H1 (cell line): Measurements from ENCODE around the gene EFCAB6. TPM values are rescaled to one million over a fixed set of nuclear protein-coding genes. Genes with fewer than 3 reads are reported as not detected.

ENCODE experiments used
- BRCA1 ChIP-seq: IDR thresholded peaks from 2 replicates; pipeline ENCODE4 v1.6.1; 2012; ENCODE audit warnings: low read depth, low read length, improper control_type of control experiment
- CEBPB ChIP-seq: IDR thresholded peaks from 2 replicates; pipeline ENCODE4 v1.6.1; 2012; ENCODE audit warnings: low read depth, low read length
- JUND ChIP-seq: IDR thresholded peaks from 2 replicates; pipeline ENCODE4 v1.6.1; 2011; ENCODE audit warnings: mild to moderate bottlenecking, improper control_type of control experiment, low read length
- POU5F1 ChIP-seq: IDR thresholded peaks from 2 replicates; pipeline ENCODE4 v1.6.1; 2011; ENCODE audit warnings: low read depth, mild to moderate bottlenecking, low read length, moderate library complexity
- RBBP5 ChIP-seq: IDR thresholded peaks from 2 replicates; pipeline ENCODE4 v1.7.1; 2012; ENCODE audit warnings: low read depth, mild to moderate bottlenecking, inconsistent platforms, low read length, moderate library complexity, borderline replicate concordance
- SIRT6 ChIP-seq: IDR thresholded peaks from one replicate; pipeline ENCODE4 v1.7.1; 2012; ENCODE audit warnings: low read length, inconsistent platforms
- TBP ChIP-seq: IDR thresholded peaks from 2 replicates; pipeline ENCODE4 v1.6.1; 2011; ENCODE audit warnings: low read depth, low read length, improper control_type of control experiment
- TEAD4 ChIP-seq: IDR thresholded peaks from 2 replicates; pipeline ENCODE4 v1.6.1; 2012; ENCODE audit warnings: low read depth, low read length, inconsistent platforms, mixed read lengths
- polyA plus RNA-seq, 7 experiments: library from polyadenylated mRNA; depleted of rRNA in 3 of 7; stranded (reverse) in 5 of 7; unstranded in 2 of 7; fragments of >200 nt in 5 of 7; fragments of 200-250 nt in 2 of 7; gene quantifications; 1 replicate in 5 of 7; 2 replicates in 1 of 7; 4 replicates in 1 of 7; pipeline versions ENCODE4 v1.2.1 to v1.2.3, GENCODE V29; 2011 to 2013; ENCODE audit warnings: missing spikeins in 2 of 7, mixed read lengths in 2 of 7
- total RNA-seq: library from RNA; stranded (reverse); fragmentation: NEBNext Ultra II Directional; extraction: Animal tissue kit (Norgen Biotek cat#: 25700); gene quantifications from 2 replicates; pipeline ENCODE4 v1.2.1, GENCODE V29; 2021
- TF ChIP-seq, protein P1 (sequence below): fragments of 300-600 bp; sonication (generic); IDR thresholded peaks from 2 replicates; pipeline ENCODE4 v1.7.1; 2012; ENCODE audit warnings: low read length, moderate library complexity, mild to moderate bottlenecking, inconsistent platforms; ENCODE audit not compliant: insufficient replicate concordance
- TF ChIP-seq, protein P2 (sequence below): IDR thresholded peaks from 2 replicates; pipeline ENCODE4 v1.6.1; 2011; ENCODE audit warnings: low read depth, mild to moderate bottlenecking, low read length; ENCODE audit not compliant: insufficient read depth

EFCAB6 gene
- total and polyA plus RNA-seq, 2 of the 8 experiments (the other 6 are each of a cell fraction or from before 2014, with no cell fraction given) = 0.32 to 1.7 TPM

DNA sequence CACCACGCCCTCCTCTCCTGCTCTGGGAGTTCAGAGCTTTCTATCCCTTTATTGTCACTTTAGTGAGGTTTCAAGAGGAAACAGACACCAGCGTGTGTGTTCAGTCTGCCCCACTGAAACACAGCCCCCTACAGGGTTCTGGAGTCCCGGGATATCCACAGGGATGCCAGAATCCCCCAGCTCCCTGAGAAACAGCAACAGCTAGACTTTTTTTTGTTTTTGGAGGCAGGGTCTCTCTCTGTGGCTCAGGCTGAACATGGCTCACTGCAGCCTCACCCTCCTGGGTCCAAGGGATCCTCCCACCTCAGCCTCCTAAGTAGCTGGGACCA, 39.8 kb upstream of the EFCAB6 start (continued):
- TF ChIP-seq, protein P1, sequence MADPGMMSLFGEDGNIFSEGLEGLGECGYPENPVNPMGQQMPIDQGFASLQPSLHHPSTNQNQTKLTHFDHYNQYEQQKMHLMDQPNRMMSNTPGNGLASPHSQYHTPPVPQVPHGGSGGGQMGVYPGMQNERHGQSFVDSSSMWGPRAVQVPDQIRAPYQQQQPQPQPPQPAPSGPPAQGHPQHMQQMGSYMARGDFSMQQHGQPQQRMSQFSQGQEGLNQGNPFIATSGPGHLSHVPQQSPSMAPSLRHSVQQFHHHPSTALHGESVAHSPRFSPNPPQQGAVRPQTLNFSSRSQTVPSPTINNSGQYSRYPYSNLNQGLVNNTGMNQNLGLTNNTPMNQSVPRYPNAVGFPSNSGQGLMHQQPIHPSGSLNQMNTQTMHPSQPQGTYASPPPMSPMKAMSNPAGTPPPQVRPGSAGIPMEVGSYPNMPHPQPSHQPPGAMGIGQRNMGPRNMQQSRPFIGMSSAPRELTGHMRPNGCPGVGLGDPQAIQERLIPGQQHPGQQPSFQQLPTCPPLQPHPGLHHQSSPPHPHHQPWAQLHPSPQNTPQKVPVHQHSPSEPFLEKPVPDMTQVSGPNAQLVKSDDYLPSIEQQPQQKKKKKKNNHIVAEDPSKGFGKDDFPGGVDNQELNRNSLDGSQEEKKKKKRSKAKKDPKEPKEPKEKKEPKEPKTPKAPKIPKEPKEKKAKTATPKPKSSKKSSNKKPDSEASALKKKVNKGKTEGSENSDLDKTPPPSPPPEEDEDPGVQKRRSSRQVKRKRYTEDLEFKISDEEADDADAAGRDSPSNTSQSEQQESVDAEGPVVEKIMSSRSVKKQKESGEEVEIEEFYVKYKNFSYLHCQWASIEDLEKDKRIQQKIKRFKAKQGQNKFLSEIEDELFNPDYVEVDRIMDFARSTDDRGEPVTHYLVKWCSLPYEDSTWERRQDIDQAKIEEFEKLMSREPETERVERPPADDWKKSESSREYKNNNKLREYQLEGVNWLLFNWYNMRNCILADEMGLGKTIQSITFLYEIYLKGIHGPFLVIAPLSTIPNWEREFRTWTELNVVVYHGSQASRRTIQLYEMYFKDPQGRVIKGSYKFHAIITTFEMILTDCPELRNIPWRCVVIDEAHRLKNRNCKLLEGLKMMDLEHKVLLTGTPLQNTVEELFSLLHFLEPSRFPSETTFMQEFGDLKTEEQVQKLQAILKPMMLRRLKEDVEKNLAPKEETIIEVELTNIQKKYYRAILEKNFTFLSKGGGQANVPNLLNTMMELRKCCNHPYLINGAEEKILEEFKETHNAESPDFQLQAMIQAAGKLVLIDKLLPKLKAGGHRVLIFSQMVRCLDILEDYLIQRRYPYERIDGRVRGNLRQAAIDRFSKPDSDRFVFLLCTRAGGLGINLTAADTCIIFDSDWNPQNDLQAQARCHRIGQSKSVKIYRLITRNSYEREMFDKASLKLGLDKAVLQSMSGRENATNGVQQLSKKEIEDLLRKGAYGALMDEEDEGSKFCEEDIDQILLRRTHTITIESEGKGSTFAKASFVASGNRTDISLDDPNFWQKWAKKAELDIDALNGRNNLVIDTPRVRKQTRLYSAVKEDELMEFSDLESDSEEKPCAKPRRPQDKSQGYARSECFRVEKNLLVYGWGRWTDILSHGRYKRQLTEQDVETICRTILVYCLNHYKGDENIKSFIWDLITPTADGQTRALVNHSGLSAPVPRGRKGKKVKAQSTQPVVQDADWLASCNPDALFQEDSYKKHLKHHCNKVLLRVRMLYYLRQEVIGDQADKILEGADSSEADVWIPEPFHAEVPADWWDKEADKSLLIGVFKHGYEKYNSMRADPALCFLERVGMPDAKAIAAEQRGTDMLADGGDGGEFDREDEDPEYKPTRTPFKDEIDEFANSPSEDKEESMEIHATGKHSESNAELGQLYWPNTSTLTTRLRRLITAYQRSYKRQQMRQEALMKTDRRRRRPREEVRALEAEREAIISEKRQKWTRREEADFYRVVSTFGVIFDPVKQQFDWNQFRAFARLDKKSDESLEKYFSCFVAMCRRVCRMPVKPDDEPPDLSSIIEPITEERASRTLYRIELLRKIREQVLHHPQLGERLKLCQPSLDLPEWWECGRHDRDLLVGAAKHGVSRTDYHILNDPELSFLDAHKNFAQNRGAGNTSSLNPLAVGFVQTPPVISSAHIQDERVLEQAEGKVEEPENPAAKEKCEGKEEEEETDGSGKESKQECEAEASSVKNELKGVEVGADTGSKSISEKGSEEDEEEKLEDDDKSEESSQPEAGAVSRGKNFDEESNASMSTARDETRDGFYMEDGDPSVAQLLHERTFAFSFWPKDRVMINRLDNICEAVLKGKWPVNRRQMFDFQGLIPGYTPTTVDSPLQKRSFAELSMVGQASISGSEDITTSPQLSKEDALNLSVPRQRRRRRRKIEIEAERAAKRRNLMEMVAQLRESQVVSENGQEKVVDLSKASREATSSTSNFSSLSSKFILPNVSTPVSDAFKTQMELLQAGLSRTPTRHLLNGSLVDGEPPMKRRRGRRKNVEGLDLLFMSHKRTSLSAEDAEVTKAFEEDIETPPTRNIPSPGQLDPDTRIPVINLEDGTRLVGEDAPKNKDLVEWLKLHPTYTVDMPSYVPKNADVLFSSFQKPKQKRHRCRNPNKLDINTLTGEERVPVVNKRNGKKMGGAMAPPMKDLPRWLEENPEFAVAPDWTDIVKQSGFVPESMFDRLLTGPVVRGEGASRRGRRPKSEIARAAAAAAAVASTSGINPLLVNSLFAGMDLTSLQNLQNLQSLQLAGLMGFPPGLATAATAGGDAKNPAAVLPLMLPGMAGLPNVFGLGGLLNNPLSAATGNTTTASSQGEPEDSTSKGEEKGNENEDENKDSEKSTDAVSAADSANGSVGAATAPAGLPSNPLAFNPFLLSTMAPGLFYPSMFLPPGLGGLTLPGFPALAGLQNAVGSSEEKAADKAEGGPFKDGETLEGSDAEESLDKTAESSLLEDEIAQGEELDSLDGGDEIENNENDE = no peak
- TF ChIP-seq RBBP5 (no peak), CEBPB (no peak), TEAD4 (no peak), BRCA1 (no peak), JUND (no peak), TBP (no peak), SIRT6 (no peak), POU5F1 (no peak)
- TF ChIP-seq, protein P2, sequence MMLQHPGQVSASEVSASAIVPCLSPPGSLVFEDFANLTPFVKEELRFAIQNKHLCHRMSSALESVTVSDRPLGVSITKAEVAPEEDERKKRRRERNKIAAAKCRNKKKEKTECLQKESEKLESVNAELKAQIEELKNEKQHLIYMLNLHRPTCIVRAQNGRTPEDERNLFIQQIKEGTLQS = no peak
